Occipital lobe (tissue), 2 donors: ENCODE results near the gene ZNF764. TPM values are rescaled to one million over a fixed set of nuclear protein-coding genes. Genes with fewer than 3 reads are reported as not detected.
"Not testable (repeated sequence)": the region's sequence is repeated elsewhere in the genome, so short reads cannot be mapped to it uniquely, and the experiment has no call there.

Source experiments
- DNase-seq: peaks from one replicate; lab custom pipeline; 2025; lab: John Stamatoyannopoulos, UW
- total RNA-seq: library from RNA; depleted of rRNA; stranded (reverse); fragments of >200 nt; gene quantifications from one replicate; pipeline ENCODE4 v1.2.3, GENCODE V29; 2014

Gene ZNF764
- total RNA-seq, 1 donor from 2014 or later, result 6.9 TPM

- no peak for DNase-seq
These were observed 9.5 kb downstream of the ZNF764 start for GRCh38 chr16:30548416-30549253.

DNA sequence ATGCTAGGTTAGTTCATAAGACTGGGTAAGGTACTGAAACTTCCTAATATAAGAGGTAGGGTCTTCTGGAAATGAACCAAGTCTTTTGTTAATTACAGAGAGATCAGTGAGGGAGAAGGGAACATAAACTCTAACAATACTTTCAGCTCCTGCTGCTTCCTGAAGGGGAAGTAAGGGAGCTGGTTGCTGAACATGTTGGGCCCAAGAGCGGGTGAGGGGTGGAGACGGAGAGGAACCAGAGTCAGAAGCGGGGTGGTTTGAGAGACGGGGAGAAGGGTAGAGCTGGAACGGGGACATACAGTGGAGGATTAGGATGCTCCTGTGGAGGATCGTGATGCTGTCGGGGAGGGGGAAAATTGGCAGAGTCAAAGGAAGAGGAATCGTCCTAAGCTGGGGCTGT lies 12.1 kb downstream of the ZNF764 start:
- DNase-seq, result no peak

GRCh38 chr16:30543067-30543466 lies 15.1 kb downstream of the ZNF764 start:
- no peak for DNase-seq

- no peak for DNase-seq
These were observed 16.5 kb downstream of the ZNF764 start for GRCh38 chr16:30541502-30542329.

DNA sequence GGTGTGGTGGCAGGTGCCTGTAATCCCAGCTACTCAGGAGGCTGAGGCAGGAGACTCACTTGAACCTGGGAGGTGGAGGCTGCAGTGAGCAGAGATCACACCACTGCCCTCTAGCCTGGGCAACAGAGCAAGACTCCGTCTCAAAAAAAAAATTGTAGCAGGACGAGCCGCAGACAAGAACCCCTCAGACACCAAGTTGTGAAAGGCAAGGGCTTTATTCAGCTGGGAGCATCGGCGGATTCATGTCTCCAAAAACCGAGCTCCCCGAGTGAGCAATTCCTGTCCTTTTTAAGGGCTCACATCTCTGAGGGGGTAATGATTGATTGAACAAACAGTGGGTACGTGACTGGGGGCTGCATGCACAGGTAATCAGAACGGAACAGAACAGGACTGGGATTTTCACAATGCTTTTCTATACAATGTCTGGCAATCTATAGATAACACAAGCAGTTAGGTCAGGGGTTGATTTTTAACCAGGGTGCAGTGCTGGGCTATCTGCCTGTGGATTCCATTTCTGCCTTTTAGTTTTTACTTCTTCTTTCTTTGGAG lies 17.2 kb downstream of the ZNF764 start:
- not testable (repeated sequence) for DNase-seq

GRCh38 chr16:30539986-30540526 lies 18.1 kb downstream of the ZNF764 start:
- not testable (repeated sequence) for DNase-seq

- DNase-seq, result no peak
These were observed 18.9 kb downstream of the ZNF764 start for GRCh38 chr16:30539000-30539964.

GRCh38 chr16:30536391-30537024 lies 21.7 kb downstream of the ZNF764 start:
- DNase-seq, result not testable (repeated sequence)

DNA sequence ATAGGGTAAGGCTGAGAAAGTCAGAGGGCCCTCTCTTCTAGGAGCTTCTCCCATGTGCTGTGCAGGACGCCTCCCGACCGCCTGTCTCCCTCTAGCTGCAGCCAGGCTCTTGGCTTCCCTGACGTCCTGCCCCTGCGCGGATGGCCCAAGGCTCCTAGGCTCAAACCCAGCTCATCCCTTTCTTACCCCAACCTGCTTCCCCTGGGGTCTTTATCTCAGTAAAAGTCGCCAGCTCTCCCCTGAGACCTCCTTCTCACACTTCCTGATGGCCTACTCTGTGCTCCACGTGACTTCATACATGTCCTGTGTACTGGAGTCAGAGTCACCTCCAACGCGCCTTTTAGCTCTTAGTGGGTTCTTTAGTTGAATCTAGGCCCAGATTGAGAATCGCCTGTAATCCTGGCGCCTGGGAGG lies 22.4 kb downstream of the ZNF764 start:
- peak; percentile 12 for DNase-seq

DNA sequence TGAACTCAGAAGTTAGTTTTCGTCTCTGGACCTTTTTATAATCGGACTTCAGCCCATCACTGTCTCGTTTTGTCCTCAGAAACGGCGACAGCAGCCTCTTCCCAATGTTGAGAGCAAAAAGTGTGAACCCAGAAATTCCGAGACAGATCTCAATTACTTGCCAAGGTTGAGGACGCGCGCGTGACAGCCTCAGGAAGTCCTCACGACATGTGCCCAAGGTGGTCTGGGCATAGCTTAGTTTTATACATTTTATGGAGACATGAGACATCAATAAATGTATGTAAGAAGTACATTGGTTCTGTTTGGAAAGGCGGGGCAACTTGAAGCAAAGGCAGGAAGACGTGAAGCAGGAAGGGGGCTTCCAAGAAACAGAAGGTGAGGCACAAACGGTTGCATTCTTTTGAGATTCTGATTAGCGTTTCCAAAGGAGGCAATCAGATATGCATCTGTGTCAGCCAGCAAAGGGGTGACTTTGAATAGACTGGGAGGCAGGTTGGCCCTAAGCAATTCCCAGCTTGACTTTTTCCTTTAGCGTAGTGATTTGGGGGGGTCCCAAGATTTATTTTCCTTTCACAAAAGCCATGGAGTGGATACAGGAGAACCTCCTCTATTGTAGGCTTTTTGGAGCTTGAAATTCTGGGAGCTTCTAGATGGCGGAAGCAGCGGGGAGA lies 22.9 kb downstream of the ZNF764 start:
- DNase-seq, result no peak

DNA sequence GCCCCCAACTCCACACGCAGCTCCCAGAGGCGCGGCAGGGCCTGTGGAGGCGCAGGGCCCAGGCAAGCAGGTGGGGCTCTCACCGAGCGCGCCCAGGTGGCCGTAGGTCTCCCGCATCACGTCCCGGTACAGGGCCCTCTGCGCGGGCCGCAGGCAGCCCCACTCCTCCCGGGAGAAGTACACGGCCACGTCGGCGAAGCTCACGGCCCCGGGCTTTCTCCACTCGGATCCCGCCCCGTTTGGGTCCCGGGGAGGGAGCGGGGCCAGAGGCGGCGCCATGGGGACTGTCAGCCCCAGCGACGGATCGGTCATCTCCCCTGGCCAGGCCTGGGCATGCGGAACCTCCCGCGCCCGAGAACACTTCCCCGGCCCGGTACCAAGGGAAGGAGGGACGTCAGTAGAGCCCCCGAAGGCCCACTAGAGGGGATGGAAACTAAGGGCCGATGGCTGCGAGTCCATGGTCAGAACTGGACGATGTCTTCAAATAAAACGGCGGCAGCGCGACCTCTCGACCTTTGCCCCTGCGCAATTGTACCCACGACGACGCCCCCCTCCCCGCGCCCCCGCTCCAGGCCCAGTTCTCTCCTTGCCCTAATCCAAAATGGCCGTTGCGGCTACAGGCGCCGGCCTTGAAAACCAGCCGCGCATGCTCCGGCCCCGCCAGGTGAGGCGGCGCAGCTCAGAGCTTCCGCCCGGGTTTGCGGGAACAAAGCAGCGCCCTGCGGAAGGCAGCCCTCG lies 23.6 kb downstream of the ZNF764 start, which contains the start of gene ZNF747:
Gene ZNF747, minus strand, starts transcription at position 491 of the 738 bp plus-strand sequence. Its CDS starts 179 bp downstream, at position 312.
- DNase-seq, result peak; percentile 91

DNA sequence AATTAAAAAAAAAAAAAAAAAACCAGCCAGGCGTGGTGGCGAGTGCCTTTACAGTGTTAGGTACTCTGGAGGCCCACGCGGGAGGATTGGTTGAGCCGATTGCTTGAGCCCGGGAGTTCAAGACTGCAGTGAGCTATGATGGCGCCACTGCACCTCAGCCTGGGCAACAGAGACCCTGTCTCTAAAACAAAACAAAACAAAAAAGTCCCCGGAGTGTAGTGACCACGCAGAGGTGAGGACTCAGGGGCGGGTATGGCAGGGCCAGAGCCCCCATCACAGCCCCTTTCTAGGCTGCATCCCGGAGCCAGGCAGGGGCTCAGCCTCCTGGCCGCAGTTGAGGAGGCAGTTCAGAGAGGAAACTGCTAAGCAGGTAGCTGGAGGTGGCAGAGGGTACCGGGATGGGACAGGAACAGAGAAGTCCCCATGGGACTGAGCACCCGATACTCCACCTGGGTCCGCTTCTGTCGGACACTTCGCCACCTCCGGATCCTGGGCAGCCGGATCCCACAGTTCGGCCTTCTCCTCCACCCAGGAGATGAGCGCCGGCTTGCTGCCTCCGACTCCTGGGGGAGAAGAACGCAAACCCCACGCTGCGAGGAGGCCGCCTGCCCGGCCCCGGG lies 24.3 kb downstream of the ZNF764 start:
- no peak for DNase-seq

DNA sequence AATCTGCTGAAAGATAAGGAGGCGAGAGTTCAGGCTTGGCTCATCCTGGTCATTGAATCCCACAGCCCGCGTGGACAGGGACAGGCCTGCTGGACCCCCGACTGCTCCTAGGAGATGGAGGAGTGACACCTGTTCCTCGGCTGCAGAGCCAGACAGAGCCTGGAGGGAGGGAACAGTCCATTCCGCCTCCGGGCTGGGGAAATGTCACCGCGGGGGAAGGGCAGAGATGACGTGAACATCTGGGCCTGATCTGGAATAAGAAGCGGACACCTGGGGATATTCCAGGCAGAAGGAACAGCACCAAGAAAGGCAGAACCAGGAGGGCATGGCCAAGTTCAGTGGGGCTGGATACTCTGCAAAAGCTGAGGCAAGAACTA lies 25.0 kb downstream of the ZNF764 start:
- no peak for DNase-seq

GRCh38 chr16:30532285-30533145 lies 25.7 kb downstream of the ZNF764 start:
- DNase-seq, result no peak

- no peak for DNase-seq
These were observed 27.8 kb downstream of the ZNF764 start for GRCh38 chr16:30530163-30531037.

DNA sequence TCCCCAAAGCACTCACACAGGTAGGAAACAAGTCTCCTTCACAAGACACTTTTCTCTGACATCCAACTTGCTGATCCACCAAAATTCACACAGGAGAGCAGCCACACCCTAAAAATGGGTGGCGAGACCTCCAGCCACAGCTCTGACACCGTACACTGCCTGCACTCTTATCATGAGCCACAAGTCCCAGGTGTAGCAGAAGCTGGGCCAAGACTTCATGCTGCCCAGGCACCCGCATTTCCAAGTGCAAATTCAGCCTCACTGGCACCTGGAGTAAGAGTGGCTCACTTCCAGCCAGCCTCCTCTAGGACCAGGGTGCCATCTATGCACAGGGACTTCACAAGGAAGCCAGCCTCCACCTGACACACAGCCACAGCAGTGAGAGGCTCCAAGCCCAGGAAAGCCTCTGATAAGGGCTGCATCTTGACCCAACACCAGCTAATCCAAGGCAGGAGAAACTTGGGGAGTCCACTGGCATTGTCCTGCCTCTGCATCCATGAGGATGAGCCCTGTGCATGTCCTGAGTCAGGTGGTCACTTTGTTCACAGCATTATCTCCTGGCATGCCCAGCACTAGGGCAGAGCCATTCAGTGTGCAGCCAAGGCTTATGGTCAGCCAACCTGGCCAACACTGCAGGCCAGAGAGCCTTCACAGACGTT lies 29.2 kb downstream of the ZNF764 start:
- DNase-seq, result no peak
